SK-N-SH (cell line): ENCODE measurements around the gene BAIAP2L1.

Experiments used
- CTCF ChIP-seq: fragments of 200-600 bp; sonication (generic); IDR thresholded peaks from 2 replicates; pipeline ENCODE4 v1.6.1; 2017; ENCODE audit warnings: antibody characterized with exemption, mild to moderate bottlenecking, moderate library complexity
- GABPA ChIP-seq: IDR thresholded peaks from 2 replicates; pipeline ENCODE4 v1.4.0; 2012; ENCODE audit warnings: low read depth, mild to moderate bottlenecking
- JUND ChIP-seq: IDR thresholded peaks from 2 replicates; pipeline ENCODE4 v1.4.0; 2012
- PBX3 ChIP-seq: IDR thresholded peaks from 2 replicates; pipeline ENCODE4; 2012
- POLR2AphosphoS5 ChIP-seq: IDR thresholded peaks from 2 replicates; pipeline ENCODE4 v1.6.1; 2012; ENCODE audit warnings: low read depth, low read length
- TCF12 ChIP-seq: IDR thresholded peaks from 2 replicates; pipeline ENCODE4 v1.4.0; 2012
- YY1 ChIP-seq: IDR thresholded peaks from 2 replicates; pipeline ENCODE4 v1.4.0; 2012; ENCODE audit warnings: low read depth, mild to moderate bottlenecking

- no peak for TF ChIP-seq CTCF
- TF ChIP-seq YY1, result no peak
- TF ChIP-seq POLR2AphosphoS5, result no peak
- no peak for TF ChIP-seq GABPA
- no peak for TF ChIP-seq JUND
- TF ChIP-seq PBX3, result no peak
- TF ChIP-seq TCF12, result no peak
Observed at GRCh38 chr7:98404840-98405239, 4.0 kb upstream of the BAIAP2L1 start.
